Suppressor macrophage treated with lipopolysaccharide for 1 hour (primary cell): ENCODE results near the gene GALT.

Experiments
- DNase-seq, 3 donors: peaks; one replicate each; pipeline ENCODE4 v3.0.0-alpha.2; 2020 to 2022

GALT gene

DNA sequence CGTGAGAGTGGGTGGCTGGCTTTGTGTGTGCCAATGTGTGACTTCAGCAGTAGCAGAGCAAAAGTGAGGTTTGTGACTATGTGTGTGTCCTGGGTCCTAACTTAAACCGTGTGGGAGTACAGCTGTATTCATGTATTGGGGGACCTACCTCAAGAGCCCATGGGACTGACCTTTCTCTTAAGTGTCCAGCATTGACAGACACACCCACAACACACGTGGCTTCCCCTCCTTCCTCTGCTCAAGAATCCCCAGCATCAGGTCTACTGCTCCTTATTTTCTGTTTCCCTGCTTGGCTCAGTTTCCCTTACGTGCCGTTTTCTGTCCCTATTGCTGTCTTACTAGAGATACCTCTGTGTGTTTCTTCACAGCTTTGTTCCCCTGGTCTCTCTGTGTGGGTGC, 6.1 kb downstream of the GALT start:
- DNase-seq: no peak

GRCh38 chr9:34653151-34654072, 6.9 kb downstream of the GALT start:
- DNase-seq: no peak

GRCh38 chr9:34654323-34655051, 8.0 kb downstream of the GALT start:
- DNase-seq: no peak

DNA sequence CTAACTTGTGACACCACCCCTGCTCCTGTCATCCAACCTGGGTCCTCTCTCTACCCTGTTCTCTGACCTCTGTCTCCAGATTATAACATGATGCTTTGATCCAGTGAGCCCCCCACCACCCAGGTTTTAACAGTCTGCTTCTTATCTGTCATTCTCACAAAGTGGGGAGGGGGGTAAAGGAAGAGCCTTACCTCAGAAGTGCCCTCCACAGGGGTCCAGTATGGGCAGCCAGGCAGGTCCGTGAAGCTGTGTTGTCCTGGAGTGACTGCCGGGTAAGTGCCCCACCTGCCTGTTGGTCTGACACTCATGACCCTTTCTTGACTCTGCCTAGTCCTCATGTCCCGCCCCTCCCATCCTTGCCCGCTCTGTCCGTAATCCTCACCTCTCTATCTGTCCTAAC, 8.9 kb downstream of the GALT start:
- DNase-seq: no peak

GRCh38 chr9:34656992-34657391, 10.5 kb downstream of the GALT start:
- no peak for DNase-seq

- no peak for DNase-seq
These were observed 12.0 kb downstream of the GALT start for GRCh38 chr9:34658461-34658860.

DNA sequence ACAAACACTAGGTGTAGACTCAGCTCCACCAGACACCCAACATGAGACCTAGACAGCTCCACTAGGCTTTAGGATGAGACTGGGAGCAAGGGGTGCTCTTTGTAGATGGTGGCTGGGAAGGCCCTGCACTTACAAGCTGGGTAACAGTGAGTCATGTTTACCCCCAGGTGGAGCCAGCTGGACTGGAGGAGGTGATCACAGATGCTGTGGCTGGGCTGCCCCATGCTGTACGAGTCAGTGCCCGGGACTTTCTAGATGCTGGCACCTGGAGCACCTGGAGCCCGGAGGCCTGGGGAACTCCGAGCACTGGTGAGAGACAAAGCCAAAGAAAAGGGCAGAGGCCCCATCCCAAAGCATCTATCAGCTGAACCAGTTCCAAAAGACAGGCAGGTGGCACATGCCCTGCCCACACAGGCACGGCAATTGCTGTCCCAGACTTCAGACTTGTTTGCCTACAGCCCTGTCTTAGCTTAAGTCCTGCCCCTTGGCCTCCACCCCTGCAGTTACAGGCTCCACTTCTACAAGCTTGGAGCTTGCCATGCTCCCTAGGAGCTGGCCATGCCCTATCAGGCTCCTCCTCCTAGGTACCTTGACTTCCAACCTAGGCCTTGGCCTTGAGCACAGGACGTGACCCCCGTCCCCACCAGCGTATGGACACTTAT, 13.2 kb downstream of the GALT start:
- no peak for DNase-seq

DNA sequence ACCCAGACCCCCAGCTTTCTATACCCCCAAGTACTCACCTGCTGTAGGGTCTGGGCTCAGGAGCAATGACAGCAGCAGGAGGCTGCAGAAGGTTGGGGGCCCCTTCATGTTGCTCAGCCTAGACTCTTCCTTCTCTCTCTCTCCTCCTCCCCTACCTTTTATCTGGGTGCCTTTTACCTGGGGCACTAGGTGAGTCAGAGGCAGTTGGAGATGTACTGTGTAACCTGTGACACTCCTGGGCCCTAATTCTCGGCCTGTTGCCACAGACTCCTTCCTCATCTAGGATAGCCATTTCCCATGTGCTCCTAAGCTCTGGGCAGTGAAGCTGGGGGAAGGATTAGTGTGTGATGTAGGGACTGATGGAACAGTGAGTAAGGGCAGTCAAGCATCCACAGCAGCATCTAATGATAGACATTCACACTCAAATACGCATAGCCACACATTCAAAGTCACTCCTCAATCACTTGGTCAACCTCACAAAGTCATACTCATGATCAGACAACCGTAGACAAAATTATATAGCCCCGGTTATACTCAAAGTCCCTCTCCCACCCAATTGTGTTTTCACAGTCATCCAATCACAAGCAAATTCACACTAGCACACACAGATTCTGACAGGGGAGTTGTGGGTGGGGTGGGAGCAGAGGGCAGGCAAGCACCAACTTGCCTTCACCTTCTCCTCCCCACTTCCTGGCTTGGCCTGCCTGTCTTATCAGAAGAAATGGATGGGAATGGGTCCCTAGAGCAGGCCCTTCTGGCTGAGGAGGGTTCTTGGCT, 16.2 kb downstream of the GALT start, which contains the start of gene CCL27:
Gene CCL27 (minus strand): TSS at position 132 of the 777 bp plus-strand sequence. CDS start 24 bp downstream, at position 108.
- no peak for DNase-seq

GRCh38 chr9:34663303-34663605, 16.8 kb downstream of the GALT start:
- no peak for DNase-seq

DNA sequence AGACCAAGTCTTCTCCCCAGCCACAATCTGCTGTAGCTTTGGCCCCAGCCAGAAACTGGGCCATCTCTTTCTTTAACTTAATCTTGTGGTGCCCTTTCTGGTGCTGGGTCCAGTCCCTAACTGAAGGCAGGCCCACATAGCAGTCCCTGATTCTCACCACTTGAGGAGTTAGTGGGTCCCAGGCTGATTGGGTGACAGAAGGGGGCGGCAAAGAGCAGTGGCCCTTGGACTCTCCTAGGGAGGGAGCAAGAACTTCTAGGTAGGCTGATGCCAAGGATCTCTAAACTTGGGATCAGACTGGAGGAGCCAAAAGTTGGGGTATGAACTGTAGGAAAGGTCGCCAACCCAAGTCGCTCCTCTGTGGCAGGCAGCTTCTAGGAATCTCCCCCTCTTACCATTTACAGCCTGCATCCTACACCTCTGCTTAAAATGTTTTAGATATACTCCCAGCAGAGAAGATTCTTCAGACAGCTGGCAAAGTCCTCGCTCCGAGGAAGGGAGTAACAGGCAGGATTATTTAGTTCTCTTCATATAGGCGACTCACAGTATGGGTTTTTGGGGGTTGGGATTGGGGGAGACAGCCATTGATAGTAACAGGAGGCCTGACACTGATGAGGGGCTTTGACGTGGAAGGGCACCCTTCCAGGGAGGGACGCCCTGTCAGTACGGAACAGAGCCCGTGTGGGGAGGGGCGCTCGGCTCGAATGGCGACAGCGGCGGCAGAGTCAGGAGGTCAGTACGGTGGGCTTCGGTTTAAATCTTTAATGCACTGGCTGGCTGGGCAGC, 18.0 kb downstream of the GALT start:
- peak; percentile 78 to 87 (median 86) for DNase-seq

DNA sequence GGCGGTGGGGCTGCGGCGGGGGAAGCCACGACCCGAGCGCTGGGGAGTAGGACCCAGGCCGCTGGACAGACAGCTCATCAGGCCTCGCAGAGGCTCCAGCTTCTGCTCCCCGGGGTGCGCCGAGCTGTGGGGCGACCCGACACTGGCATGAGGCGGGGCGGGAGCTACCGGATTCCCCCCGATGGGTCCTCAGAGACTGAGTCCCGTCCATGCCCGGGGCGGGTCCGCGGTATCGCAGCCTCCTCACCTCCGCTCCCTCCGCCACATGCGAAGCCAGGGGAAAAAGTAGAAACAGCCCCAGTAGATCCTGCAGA, 18.5 kb downstream of the GALT start:
- DNase-seq: no peak

- peak; percentile 94 to 97 (median 96) for DNase-seq
These were observed 19.1 kb downstream of the GALT start for GRCh38 chr9:34665381-34666250.

GRCh38 chr9:34669809-34670562, 23.5 kb downstream of the GALT start:
- no peak for DNase-seq

DNA sequence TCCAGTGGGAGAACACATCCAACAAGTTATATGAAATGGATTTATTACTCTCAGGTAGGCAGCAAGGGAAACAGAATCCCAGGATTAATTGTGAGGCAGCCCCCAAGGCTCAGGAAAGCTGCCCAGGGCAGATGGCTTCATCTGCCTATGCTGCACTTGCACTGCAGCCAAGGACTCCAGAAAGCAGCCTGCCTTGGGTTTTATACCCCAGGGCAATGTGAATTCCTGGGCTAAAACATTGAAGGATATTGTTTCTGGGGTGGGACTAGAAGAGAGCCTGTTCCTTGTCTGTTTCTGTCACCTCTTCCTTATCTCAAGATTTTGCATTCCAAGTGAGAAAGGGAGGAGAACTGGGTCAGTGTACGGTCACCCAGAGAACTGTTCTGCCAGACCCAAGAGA, 24.8 kb downstream of the GALT start:
- no peak for DNase-seq

DNA sequence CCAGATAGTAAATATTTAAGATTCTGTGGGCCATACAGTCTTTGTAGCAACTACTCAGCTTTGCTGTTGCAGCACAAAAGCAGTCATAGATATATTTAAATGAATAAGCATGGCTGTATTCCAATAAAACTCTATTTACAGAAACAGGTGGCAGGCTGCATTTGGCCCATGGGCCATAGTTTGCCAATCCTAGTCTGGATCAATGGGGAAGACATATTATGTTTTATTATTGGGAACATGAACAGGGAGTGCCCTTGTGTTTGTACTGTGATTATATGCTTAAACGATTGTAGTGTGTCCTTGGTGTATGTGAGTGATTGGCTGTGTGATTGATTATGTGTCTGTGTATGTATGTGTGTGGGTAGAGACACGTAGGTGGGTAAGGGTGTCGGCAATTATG, 28.0 kb downstream of the GALT start:
- no peak for DNase-seq

DNA sequence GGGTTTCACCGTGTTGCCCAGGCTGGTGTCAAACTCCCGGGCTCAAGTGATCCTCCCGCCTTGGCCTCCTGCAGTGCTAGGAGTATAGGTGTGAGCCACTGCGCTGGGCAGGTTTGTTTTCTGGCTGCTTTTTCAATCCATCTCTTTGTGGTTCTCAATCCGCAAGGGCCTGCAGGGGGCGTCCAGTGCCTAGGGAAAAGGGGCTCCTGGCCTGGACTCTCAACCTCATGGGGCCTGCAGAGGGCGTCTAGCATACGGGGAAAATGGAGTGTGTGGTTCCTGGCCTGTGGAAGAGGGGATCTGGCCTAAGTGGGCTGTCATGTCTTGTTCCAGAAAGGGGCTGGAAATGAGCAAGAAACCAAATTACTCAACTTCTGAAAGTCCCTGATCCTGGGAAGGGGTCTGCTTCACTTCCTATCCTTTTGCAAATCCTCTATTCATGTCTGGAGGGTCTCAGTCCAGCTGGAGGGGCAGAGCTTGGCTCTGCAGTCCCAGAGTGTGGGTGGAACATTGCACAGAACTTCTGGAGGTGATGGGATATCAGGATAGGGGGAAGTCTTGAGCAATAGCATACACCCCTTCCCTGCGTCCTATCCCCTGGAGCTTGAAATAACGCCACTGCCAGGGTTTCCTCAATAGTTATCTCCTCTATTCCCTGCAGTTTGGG, 28.7 kb downstream of the GALT start:
- DNase-seq: peak; percentile 89 to 95 (median 93)

DNA sequence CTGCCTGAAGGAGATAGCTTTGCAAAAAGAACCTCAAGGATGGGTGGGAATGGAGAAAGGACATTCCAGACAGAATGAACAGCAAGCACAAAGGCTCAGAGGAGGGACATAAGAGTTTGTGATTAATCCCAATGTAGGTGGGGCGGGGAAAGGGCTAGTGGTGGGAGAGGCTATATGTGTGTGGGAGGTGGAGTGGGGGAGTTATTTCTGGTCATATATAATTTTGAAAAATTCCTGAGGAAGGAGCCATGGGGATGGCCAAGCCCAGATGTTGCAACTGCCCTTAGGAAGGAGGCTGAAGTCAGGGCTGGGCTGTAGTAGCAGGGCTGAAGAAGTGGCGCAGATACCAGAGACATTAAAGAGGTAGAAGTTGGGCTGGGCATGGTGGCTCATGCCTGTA, 29.4 kb downstream of the GALT start:
- DNase-seq: peak; percentile 50 to 67 (median 59)

- no peak for DNase-seq
These were observed 37.7 kb downstream of the GALT start for GRCh38 chr9:34684145-34684544.

DNA sequence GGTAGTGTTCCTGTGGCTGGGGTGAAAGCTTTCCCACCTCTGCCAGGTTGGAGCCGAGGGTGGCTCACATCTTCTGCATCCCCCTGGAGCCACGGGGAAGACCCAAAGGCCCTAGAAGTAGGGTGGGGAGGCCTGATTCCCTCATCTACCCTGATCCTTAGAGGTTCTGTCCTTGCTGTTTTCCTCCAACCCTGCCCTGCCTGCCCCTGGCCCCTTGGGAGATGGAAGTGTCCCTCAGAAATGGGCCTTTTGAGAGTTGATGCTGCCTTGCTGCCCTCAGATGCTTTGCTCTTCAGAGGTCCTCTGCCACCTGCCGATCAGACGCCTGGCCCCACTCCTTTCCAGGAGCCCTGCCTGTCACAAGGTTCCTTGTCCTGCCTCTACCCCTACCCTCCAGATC, 38.3 kb downstream of the GALT start:
- DNase-seq: no peak

DNA sequence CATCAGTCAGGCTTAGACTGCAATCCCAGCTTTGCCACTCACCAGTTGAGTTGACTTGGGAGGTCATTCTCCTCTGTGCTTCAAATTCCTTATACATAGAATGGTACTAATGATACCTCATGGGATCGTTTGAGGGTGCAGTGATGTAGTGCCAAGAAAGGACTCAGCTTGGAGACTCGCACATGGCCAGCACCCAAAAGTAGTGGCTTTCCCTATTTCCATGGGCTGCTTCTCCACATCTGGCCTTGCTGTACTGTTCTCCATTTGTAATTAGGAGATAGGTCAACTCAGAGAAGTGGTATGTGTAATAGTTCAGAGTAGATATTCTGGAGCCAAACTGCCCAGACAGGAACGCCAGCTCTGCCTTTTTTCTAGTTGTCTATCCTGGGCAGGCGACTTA, 39.1 kb downstream of the GALT start:
- DNase-seq: no peak
